ENCODE measurements around the gene KDM6B.

DNA sequence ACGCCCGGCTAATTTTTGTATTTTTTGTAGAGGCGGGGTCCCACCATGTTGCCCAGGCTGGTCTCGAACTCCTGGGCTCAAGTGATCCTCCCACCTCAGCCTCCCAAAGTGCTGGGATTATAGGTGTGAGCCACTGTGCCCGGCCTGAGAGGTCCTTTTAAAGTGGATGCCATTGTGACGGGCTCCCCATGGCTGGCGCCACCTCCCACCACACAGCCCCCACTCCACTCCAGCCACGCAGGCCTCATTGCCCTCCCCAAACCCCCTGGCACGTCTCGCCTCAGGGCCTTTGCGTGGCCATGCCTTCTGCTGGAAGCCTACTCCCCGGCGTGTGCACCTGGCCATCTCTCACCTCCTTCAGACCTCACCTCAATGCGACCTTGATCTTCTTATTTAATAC lies 11.9 kb upstream of the KDM6B start:
- TF ChIP-seq, protein P1, sequence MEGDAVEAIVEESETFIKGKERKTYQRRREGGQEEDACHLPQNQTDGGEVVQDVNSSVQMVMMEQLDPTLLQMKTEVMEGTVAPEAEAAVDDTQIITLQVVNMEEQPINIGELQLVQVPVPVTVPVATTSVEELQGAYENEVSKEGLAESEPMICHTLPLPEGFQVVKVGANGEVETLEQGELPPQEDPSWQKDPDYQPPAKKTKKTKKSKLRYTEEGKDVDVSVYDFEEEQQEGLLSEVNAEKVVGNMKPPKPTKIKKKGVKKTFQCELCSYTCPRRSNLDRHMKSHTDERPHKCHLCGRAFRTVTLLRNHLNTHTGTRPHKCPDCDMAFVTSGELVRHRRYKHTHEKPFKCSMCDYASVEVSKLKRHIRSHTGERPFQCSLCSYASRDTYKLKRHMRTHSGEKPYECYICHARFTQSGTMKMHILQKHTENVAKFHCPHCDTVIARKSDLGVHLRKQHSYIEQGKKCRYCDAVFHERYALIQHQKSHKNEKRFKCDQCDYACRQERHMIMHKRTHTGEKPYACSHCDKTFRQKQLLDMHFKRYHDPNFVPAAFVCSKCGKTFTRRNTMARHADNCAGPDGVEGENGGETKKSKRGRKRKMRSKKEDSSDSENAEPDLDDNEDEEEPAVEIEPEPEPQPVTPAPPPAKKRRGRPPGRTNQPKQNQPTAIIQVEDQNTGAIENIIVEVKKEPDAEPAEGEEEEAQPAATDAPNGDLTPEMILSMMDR (IDR thresholded peaks at IDR 0.05; ENCODE audit: low read depth, low read length), result no peak
- no peak for TF ChIP-seq EZH2phosphoT487 (IDR thresholded peaks at IDR 0.05; ENCODE audit: low read depth)
